ENCODE results near the gene GBP3. TPM values are rescaled to one million over a fixed set of nuclear protein-coding genes. Genes with fewer than 3 reads are reported as not detected.

The GBP3 gene
- total and polyA plus RNA-seq, 10 of the 15 experiments (the other 5 are each of a cell fraction or from before 2014, with no cell fraction given) = 0.21 to 3.1 (median 1.7) TPM

DNA sequence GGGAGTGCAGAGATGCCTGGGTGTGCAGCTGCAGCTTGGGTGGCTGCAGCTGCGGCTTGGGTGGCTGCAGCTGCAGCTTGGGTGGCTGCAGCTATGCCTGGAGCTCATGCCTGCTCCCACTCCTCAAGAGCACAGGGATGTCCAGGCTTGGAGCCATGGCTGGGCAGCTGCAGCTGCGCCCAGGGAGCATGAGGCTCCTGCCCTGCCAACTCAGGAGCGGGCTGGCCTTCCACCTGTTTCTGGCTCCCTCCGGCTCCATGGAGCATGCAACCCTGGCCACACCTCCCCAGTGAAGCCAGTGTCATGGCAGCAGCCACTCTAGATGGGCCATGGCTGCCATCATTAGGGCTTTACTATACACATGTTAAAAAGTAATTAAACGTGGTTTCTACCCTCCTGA lies 21.3 kb upstream of the GBP3 start:
- no peak overlapping the region for H2AFZ ChIP-seq (ENCODE audit: control insufficient read depth, low read depth, low read length)
- H3K4me1 ChIP-seq (ENCODE audit: control insufficient read depth, insufficient read depth, low read length) = peaks cover 10% of the 10 kb centered on the region
- ChIA-PET POLR2A (no interaction called here), CTCF (no interaction called here), SMC1A (ENCODE audit: uncharacterized antibody, unreplicated experiment) (no interaction called here), RAD21 (ENCODE audit: unreplicated experiment) (no interaction called here)
- no peak for ATAC-seq
- H3K27ac ChIP-seq (ENCODE audit: control insufficient read depth, insufficient read depth) = no peak overlapping the region
- H3K9me3 ChIP-seq (replicated peaks; ENCODE audit: control insufficient read depth, insufficient read depth, low read length) = peaks cover 11% of the 10 kb centered on the region
- H3K4me3 ChIP-seq = no peak overlapping the region
- no peaks in the 10 kb centered on the region for H3K36me3 ChIP-seq (ENCODE audit: control insufficient read depth in 2 of 2, insufficient read depth in 2 of 2, low read length in 1 of 2)
- H3K4me2 ChIP-seq (ENCODE audit: control insufficient read depth, insufficient read depth) = no peak overlapping the region
- H3K27me3 ChIP-seq (replicated peaks in 1 of 2; ENCODE audit: control insufficient read depth in 2 of 2, insufficient read depth in 2 of 2, low read length in 1 of 2) = no peaks in the 10 kb centered on the region
- no peaks in the 10 kb centered on the region for H4K20me1 ChIP-seq (ENCODE audit: control insufficient read depth, insufficient read depth)
- in situ Hi-C loops (cut with MboI) (no loop called here), intact Hi-C loops (cut with micrococcal nuclease; ENCODE audit: unreplicated experiment) (loop anchor here (5.0 kb wide), 1 partner anchor 158 kb away; no protein-coding TSS in a partner anchor)
- no peak for TF ChIP-seq KLF5 (IDR thresholded peaks at IDR 0.05; ENCODE audit: partially characterized antibody)
- TF ChIP-seq CHD2 (IDR thresholded peaks at IDR 0.05; ENCODE audit: borderline replicate concordance, low read depth, low read length) = no peak
- no peak for TF ChIP-seq LARP7 (IDR thresholded peaks at IDR 0.05)
- TF ChIP-seq, protein P1, sequence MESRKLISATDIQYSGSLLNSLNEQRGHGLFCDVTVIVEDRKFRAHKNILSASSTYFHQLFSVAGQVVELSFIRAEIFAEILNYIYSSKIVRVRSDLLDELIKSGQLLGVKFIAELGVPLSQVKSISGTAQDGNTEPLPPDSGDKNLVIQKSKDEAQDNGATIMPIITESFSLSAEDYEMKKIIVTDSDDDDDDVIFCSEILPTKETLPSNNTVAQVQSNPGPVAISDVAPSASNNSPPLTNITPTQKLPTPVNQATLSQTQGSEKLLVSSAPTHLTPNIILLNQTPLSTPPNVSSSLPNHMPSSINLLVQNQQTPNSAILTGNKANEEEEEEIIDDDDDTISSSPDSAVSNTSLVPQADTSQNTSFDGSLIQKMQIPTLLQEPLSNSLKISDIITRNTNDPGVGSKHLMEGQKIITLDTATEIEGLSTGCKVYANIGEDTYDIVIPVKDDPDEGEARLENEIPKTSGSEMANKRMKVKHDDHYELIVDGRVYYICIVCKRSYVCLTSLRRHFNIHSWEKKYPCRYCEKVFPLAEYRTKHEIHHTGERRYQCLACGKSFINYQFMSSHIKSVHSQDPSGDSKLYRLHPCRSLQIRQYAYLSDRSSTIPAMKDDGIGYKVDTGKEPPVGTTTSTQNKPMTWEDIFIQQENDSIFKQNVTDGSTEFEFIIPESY (IDR thresholded peaks at IDR 0.05) = no peak
- TF ChIP-seq EED (IDR thresholded peaks at IDR 0.05; ENCODE audit: low read depth) = no peak
- TF ChIP-seq, protein P2, sequence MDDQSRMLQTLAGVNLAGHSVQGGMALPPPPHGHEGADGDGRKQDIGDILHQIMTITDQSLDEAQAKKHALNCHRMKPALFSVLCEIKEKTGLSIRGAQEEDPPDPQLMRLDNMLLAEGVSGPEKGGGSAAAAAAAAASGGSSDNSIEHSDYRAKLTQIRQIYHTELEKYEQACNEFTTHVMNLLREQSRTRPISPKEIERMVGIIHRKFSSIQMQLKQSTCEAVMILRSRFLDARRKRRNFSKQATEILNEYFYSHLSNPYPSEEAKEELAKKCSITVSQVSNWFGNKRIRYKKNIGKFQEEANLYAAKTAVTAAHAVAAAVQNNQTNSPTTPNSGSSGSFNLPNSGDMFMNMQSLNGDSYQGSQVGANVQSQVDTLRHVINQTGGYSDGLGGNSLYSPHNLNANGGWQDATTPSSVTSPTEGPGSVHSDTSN (IDR thresholded peaks at IDR 0.05; ENCODE audit: insufficient replicate concordance, low read depth, low read length) = no peak
- TF ChIP-seq SREBF2 (IDR thresholded peaks at IDR 0.05; ENCODE audit: low read length) = no peak
- no peak for TF ChIP-seq SIX5 (IDR thresholded peaks at IDR 0.05; ENCODE audit: low read depth, low read length, severe bottlenecking)
- TF ChIP-seq, protein P3, sequence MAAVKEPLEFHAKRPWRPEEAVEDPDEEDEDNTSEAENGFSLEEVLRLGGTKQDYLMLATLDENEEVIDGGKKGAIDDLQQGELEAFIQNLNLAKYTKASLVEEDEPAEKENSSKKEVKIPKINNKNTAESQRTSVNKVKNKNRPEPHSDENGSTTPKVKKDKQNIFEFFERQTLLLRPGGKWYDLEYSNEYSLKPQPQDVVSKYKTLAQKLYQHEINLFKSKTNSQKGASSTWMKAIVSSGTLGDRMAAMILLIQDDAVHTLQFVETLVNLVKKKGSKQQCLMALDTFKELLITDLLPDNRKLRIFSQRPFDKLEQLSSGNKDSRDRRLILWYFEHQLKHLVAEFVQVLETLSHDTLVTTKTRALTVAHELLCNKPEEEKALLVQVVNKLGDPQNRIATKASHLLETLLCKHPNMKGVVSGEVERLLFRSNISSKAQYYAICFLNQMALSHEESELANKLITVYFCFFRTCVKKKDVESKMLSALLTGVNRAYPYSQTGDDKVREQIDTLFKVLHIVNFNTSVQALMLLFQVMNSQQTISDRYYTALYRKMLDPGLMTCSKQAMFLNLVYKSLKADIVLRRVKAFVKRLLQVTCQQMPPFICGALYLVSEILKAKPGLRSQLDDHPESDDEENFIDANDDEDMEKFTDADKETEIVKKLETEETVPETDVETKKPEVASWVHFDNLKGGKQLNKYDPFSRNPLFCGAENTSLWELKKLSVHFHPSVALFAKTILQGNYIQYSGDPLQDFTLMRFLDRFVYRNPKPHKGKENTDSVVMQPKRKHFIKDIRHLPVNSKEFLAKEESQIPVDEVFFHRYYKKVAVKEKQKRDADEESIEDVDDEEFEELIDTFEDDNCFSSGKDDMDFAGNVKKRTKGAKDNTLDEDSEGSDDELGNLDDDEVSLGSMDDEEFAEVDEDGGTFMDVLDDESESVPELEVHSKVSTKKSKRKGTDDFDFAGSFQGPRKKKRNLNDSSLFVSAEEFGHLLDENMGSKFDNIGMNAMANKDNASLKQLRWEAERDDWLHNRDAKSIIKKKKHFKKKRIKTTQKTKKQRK (IDR thresholded peaks at IDR 0.05; ENCODE audit: low read depth, low read length) = no peak
- TF ChIP-seq STAT1 (conservative IDR thresholded peaks at IDR 0.05) = no peak
- no peak for TF ChIP-seq ZBED1 (IDR thresholded peaks at IDR 0.05; ENCODE audit: borderline replicate concordance)
- TF ChIP-seq YY1 (IDR thresholded peaks at IDR 0.05; ENCODE audit: low read depth, low read length) = no peak
- no peak for TF ChIP-seq HDGF (IDR thresholded peaks at IDR 0.05)
- no peak for TF ChIP-seq BMI1 (IDR thresholded peaks at IDR 0.05; ENCODE audit: borderline replicate concordance)
- no peak for TF ChIP-seq SRF (IDR thresholded peaks at IDR 0.05; ENCODE audit: low read depth in 2 of 2, low read length in 2 of 2)
- no peak for DNase-seq (ENCODE audit: low read depth, low spot score)
- H3K79me2 ChIP-seq (ENCODE audit: control insufficient read depth, insufficient read depth, low read length) = no peaks in the 10 kb centered on the region
- no TSS peak for BruUV-seq (replicated peaks)
- WGBS (ENCODE audit: insufficient coverage, insufficient replicate concordance, low lambda C conversion rate, missing lambda C conversion rate) = 48% methylated on average over 3 of the region's 5 CpGs
- FAIRE-seq = no peak
- no peak overlapping the region for H3K9ac ChIP-seq (ENCODE audit: control insufficient read depth, insufficient read depth, low read length)
